HG03139 (cell line): ENCODE data around the gene CLDND1.

ENCODE experiments used
- ATAC-seq: cut with Tn5 transposase; IDR thresholded peaks from one replicate; pipeline ENCODE4 v1.9.1; 2021; ENCODE audit not compliant: unreplicated experiment

The CLDND1 gene

DNA sequence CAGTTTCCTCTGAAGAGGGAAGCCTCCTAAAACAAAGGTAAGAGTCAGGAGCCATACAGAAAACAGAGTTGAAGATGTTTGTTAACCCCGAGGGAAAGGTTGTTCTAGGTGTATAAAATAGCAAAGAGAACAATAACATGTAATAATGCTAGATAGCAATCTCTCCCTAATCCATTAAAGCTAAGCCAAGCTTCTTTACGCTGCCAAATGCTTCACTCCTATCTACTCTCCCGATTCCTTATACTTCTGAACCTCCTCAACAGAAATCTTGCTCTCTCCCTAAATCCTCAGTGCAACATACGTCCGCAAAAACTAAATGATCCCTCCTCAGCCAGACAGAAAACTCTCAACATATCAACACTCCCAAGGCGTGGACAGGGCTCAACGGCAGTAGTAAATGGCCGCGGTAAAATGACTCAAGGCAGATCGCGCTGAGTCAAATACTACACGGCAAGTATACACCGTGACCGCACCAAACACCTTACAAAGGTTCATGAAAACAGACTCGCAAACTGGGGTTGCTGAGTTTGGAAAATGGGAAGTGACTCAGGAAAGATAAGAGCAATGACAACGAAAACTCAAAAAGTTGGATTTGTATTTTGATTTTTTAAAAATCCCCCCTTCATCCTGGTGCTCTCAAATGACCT lies 682 bp downstream of the CLDND1 start:
- peak; percentile 42 for ATAC-seq

DNA sequence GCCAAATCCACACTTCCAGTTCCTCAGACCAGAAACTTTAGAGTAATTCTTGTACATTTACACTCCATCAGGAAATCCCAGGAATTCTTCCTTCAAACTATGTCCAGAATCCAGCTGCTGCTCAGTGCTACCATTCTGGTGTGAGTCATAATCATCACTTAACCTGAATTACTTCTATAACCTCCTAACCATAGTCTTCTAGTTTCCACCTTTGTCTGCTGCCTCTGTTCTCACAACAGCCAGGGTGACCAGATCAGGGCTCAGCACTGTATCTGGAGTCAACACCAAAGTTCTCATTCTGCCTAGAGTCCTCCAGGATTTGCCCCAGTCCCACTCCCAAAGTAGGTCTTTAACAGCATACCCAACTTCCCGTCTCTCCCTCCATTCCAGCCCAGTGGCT lies 3.4 kb downstream of the CLDND1 start:
- no peak for ATAC-seq

DNA sequence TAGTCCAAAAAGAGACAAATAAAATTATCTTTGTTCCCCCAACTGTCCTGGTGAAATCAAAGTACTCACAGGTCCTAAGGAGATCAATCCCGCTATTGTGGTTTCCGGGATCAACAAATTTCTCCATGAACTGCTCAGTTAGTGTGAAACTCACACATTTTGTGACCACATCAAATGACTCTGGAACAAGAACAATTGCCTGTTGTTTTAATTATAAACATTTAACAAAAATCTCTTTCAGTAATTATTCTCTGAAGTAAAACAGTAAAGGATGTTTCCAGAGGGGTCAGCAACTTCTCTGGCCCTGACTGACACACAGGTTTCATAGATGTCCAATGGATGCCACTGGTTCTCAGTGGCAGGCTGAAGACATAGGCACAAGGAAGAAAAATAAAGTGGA lies 3.9 kb downstream of the CLDND1 start:
- no peak for ATAC-seq

DNA sequence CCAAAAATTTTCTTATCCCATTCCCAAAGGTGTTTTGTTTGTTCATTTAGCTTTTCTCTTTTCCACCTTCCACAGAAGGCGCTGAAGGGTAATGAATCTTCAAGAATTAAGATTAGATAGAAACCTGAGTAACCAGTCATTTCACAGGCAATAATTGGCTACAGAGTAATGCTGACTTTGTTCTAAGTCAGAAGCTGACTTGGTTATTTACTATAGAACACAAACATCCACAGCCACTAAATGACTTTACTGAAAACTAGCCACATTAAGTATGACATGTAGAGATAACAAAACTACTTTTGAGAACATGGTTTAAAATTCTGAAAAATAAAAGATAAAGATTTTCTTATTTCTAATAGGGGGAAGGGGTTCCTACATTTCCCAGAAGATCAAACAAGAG lies 7.8 kb downstream of the CLDND1 start:
- no peak for ATAC-seq

DNA sequence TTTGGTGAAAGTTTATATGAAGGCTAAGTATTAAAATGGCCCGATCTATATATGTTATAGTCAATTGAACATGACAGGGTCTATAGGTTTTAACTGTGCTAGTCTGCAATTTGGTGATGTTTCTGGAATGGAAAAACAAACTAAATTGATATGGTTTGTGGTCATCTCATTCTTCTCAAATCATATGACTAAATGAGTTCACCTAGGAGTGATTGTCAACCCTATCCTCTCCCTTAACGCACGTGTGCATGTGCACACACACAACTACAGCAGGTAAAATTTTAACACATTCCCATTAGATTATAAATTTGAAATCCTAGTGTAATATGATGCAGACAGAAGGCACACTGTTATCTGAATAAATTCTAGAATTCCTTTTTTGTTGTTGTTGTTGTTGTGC lies 9.0 kb downstream of the CLDND1 start:
- ATAC-seq = no peak

DNA sequence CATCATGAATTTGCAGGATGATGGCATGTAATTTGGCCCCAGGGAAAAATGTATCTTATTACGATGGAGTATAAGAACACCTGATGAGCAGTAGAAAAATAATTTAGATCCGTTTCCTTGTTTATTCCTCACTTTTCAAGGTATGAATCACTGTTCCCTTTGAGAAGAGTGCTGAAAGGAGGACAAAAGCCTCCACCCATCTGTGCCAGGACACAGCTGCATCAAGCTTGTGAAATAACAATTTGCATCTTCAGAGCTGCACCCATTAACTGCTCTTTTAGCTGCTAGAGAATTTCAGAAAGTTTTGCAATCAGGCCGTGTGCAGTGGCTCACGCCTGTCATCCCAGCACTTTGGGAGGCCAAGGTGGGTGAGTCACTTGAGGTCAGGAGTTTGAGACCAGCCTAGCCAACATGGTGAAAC lies 9.6 kb downstream of the CLDND1 start:
- ATAC-seq = no peak

DNA sequence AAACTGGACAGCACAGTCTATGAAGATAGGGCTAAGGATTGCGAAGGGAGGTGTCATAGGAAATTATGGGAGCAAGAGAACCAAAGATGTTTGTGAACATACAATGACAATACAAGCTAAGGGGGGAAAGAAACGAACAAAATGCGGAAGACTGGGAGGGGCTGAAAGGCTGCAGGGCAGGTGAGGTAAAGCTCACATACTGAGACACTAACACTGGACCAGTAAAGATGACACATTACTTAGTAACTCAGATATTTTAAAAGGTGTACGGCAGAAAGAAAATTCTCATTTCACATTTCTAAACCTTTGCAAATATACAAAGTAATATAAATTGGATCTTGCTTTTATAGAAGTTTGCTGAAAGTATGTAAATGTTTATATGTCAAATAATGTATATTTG lies 10.1 kb downstream of the CLDND1 start:
- ATAC-seq = no peak

DNA sequence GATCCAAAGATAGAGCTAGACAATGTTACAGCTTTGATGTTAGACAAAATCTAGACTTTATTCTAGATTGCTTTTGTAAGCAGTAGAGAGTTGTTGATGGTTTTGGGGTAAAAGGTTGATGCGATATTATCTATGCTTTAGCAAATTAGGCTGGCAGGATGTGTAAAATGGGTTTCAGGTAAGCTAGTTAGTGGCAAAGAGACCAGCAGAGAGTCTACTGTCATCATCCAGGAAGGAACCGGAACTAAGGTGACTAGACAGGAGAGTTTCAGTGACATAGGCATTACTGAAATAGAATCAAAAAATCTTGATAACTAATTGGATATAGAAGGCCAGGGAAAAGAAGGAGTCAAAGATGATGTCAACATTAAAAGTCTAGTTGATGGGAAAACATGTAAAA lies 14.1 kb downstream of the CLDND1 start:
- ATAC-seq = no peak

DNA sequence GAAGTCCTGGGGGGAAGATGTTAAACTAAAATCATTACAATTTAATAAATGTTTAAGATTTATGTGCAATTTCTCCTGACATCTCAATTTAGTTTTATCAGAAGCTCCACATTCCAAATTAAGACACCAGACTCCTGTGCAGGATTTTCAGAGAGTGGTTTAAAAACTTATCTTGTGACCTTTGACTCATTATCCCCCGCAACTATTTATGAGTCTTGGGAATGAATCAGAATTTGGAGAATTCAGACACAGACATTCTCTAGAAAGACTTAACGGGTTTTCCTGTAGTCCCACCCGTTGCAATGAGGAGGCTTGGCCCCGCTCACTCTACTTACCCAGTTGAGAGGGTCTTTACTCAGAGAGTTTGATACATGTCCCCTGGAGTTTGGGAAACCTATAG lies 18.2 kb downstream of the CLDND1 start:
- no peak for ATAC-seq

DNA sequence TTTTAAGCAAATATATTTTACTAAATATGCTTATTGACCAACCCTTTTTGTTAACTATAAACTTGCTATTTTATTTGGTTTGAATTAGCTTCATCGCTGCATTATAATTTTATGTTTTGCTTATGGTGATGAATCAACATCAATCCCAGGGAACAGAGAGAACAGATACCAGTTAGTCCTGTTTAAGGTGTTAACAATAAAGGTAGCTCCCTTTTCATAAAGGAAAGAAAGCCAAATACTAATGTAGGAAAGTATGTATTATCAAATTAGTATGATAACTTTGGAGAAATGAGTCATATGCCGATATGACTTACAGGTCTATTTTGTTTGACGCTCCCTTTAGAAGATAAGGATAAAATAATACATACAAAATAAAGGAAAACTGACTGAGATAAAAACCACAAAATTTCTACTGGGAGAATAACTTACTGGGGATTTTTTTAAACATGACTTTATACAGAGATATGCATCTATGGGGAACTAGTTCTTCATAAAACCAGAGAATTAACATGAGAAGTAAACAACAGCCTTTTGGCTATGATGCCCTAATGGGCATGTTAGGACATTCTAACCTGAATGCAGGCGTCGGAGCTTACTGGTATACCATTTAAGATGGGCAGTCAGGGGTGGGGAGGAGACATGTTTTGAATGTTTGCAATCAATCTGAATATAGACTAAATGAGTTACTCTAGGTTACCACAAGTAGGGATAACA lies 20.7 kb downstream of the CLDND1 start:
- ATAC-seq = no peak

DNA sequence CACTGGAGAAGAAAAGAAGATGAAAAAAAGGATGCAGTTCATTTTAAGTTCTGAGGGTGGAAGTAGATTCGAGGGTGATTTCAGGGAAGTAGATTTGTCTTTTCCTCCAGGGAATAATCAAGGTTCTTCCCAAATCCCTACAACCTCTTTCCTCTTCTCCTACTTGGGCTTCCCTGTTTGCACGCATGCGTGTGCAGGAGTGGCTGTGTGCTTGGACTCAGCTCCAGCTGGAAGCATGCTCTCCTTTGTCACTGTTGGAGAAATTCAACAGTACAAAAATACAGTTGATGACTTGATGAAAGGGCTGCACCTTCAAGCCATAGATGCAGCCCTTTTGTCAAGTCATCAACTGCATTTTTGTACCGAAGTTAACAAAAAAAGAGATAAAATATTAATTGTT lies 21.4 kb downstream of the CLDND1 start:
- ATAC-seq = no peak

DNA sequence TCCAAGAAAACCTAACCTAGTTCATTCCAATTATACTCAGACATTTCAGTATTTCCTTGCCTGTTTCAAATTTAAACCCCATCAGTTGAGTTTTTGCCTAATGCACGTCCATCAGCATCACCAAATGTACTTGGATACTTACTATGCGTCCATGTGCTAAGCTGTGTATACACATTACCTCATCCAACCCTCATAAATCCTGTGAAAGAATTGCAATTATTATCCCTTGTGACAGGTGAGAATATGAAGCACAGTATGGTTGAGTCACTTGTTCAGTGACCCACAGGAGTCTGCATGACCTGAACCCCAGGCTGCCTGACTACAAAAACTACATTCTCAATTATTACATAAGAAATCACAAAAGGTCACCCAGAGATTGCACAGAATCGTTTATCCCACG lies 22.7 kb downstream of the CLDND1 start:
- no peak for ATAC-seq

DNA sequence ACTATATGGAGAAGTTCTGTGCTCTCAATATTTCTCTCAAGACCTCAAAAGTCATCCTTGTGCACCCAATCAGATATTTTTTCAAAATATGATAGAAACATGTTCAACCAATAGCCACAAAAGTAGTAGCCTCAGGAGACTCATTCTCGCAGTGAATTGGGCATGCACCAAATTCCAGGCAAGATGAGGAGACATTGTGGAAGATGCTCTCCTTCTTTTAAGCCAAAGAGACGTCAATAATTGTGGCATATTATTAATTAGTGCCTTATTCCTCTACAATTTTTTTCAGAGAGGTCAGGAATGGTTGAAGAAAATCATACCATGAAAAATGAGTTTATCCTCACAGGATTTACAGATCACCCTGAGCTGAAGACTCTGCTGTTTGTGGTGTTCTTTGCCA lies 25.3 kb downstream of the CLDND1 start, which contains the start of gene OR5K2:
Gene OR5K2, plus strand, starts transcription at position 301 of the 400 bp plus-strand sequence. Its CDS starts 0 bp downstream, at position 301.
- ATAC-seq = no peak

DNA sequence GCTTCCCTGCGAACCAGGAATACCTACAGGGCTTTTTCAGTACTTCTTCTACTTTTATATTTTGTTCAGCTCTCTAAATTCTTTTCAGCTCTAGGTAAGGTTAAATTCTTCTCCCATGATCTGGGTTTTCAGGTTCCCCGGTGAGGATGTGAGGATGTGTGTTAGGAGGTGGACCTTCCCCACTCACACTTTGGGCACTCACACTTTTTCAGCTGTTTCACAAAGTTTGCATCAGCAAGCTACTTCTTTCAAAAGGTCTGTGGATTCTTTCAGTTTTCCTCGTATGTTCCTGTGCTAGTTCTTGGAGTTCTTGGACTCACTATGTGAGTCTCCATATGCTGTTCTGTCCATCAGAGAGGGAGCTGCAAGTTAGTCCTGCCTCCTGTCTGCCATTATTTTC lies 39.1 kb downstream of the CLDND1 start:
- no peak for ATAC-seq

DNA sequence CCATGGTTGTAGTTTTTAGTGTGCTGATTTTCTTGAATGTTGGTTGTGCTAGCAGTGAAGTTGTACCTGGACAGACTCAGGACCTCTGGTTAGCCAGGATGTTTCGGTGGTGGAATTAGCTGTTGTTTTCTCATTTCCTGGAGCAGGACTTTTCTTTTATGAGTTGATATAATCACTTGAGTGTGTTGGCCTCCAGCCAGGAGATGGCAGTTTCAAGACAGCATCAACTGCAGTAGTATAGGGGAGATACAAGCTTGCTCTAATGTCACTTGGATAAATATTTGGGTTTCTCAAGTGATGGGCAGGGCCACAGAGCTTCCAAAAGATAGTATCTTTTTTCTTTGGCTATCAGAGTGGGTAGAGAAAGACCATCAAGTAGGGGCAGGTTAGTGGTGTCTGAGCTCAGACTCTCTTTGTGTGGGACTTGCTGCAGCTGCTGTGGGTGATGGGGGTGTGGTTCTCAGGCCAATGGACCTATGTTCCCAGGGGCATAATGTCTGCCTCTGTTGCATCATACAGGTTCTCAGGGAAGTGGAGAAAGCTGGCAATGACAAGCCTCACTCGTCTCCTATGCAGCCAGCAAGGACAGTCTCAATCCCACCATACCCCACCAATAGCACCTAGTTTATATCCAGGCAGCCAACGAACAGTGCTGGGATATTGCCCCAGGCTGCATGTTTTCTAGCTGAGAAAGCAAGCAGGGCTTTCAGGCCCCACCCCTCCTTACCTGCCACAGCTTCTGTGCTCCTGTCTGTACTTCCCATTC lies 39.8 kb downstream of the CLDND1 start:
- no peak for ATAC-seq
